SK-N-SH (cell line): ENCODE results near the gene LSS. TPM values are rescaled to one million over a fixed set of nuclear protein-coding genes. Genes with fewer than 3 reads are reported as not detected.

ENCODE experiments used
- CTCF ChIA-PET: fragments of 300-600, 350-600 bp; formaldehyde crosslinking; extraction: SDS; loops from one replicate; lab custom pipeline; 2021; lab: Yijun Ruan, JAX
- POLR2A ChIA-PET: fragments of 350-600 bp; sonication (Branson Sonifier 250); formaldehyde crosslinking; extraction: SDS; loops from one replicate; lab custom pipeline; 2020; ENCODE audit warnings: antibody characterized with exemption, inconsistent platforms; lab: Yijun Ruan, JAX
- DNase-seq: peaks from one replicate; pipeline ENCODE4 v3.0.0; 2012
- H2AFZ ChIP-seq: fragments of 200-600 bp; sonication (generic); 2 replicates; pipeline ENCODE4 v1.8.1; 2016; ENCODE audit warnings: antibody characterized with exemption, mild to moderate bottlenecking, low read depth
- H3F3A ChIP-seq: fragments of 200-600 bp; sonication (generic); replicated peaks from 2 replicates; pipeline ENCODE3; 2016; ENCODE audit warnings: antibody characterized with exemption, mild to moderate bottlenecking; ENCODE audit not compliant: insufficient read depth
- H3K27ac ChIP-seq, 2 experiments: fragments of 200-500 bp in 1 of 2; fragments of 200-600 bp in 1 of 2; sonication (Bioruptor generic) in 1 of 2; sonication (generic), shearing (Covaris generic) in 1 of 2; 2 replicates each; pipeline versions ENCODE4 v1.5.1 to v1.6.1; 2014 to 2016; ENCODE audit warnings: low read depth in 2 of 2, inconsistent platforms in 1 of 2, low read length in 1 of 2, mild to moderate bottlenecking in 1 of 2, mixed read lengths in 1 of 2
- H3K27me3 ChIP-seq: fragments of 200-600 bp; sonication (generic), shearing (Covaris generic); 2 replicates; pipeline ENCODE4 v1.6.1; 2016; ENCODE audit warnings: mixed run types; ENCODE audit not compliant: insufficient read depth
- H3K36me3 ChIP-seq, 2 experiments: fragments of 200-500 bp in 1 of 2; fragments of 200-600 bp in 1 of 2; sonication (Bioruptor generic) in 1 of 2; sonication (generic) in 1 of 2; replicated peaks in 1 of 2; 2 replicates each; pipeline versions ENCODE3 to v1.5.1; 2014 to 2016; ENCODE audit warnings: low read length in 1 of 2, mild to moderate bottlenecking in 1 of 2; ENCODE audit not compliant: insufficient read depth in 2 of 2, control insufficient read depth in 1 of 2
- H3K4me1 ChIP-seq, 2 experiments: fragments of 200-500 bp in 1 of 2; fragments of 200-600 bp in 1 of 2; sonication (Bioruptor generic) in 1 of 2; sonication (generic), shearing (Covaris generic) in 1 of 2; 2 replicates each; pipeline versions ENCODE4 v1.5.1 to v1.6.1; 2014 to 2016; ENCODE audit warnings: low read depth in 1 of 2, low read length in 1 of 2, mixed run types in 1 of 2; ENCODE audit not compliant: insufficient read depth in 2 of 2, control insufficient read depth in 1 of 2
- H3K4me2 ChIP-seq: fragments of 200-600 bp; sonication (generic), shearing (Covaris generic); 2 replicates; pipeline ENCODE4 v1.6.1; 2017; ENCODE audit warnings: mixed run types
- H3K4me3 ChIP-seq, 2 experiments: fragments of 200-500 bp in 1 of 2; fragments of 200-600 bp in 1 of 2; sonication (Bioruptor generic) in 1 of 2; sonication (generic), shearing (Covaris generic) in 1 of 2; 2 replicates each; pipeline versions ENCODE4 v1.5.1 to v1.8.1; 2014 to 2016; ENCODE audit warnings: low read depth in 2 of 2, inconsistent platforms in 1 of 2, low read length in 1 of 2, mild to moderate bottlenecking in 1 of 2, mixed read lengths in 1 of 2, moderate library complexity in 1 of 2
- H3K79me2 ChIP-seq: fragments of 200-600 bp; sonication (generic); 2 replicates; pipeline ENCODE4 v1.8.1; 2017; ENCODE audit warnings: mild to moderate bottlenecking; ENCODE audit not compliant: insufficient read depth
- H3K9ac ChIP-seq: fragments of 200-600 bp; sonication (generic); 2 replicates; pipeline ENCODE4 v1.6.1; 2017; ENCODE audit warnings: mixed run types
- H3K9me2 ChIP-seq: fragments of 200-600 bp; sonication (generic); 2 replicates; pipeline ENCODE4 v1.6.1; 2017; ENCODE audit warnings: mixed run types
- H3K9me3 ChIP-seq: fragments of 200-600 bp; sonication (generic); 2 replicates; pipeline ENCODE4 v1.6.1; 2017; ENCODE audit warnings: mixed run types, mild to moderate bottlenecking, moderate library complexity
- H4K20me1 ChIP-seq: fragments of 200-600 bp; sonication (generic); 2 replicates; pipeline ENCODE4 v1.6.1; 2017; ENCODE audit warnings: mild to moderate bottlenecking, mixed run types; ENCODE audit not compliant: insufficient read depth
- ELF1 ChIP-seq: IDR thresholded peaks from 2 replicates; pipeline ENCODE4 v1.4.0; 2012
- FOXM1 ChIP-seq: IDR thresholded peaks from 2 replicates; pipeline ENCODE4 v1.4.0; 2012; ENCODE audit warnings: low read depth, mild to moderate bottlenecking
- MAX ChIP-seq: IDR thresholded peaks from 2 replicates; pipeline ENCODE4 v1.4.0; 2012; ENCODE audit warnings: low read depth
- RAD21 ChIP-seq: IDR thresholded peaks from 2 replicates; pipeline ENCODE4 v1.6.1; 2012; ENCODE audit warnings: mild to moderate bottlenecking, low read length
- RXRA ChIP-seq: IDR thresholded peaks from 2 replicates; pipeline ENCODE4 v1.4.0; 2012; ENCODE audit warnings: low read depth, mild to moderate bottlenecking, borderline replicate concordance
- SMC3 ChIP-seq: IDR thresholded peaks from 2 replicates; pipeline ENCODE4 v1.6.1; 2012; ENCODE audit warnings: low read depth, low read length, improper control_type of control experiment
- YY1 ChIP-seq: IDR thresholded peaks from 2 replicates; pipeline ENCODE4 v1.4.0; 2012; ENCODE audit warnings: low read depth, mild to moderate bottlenecking
- ZBTB33 ChIP-seq: IDR thresholded peaks from 2 replicates; pipeline ENCODE4 v1.4.0; 2012; ENCODE audit warnings: low read depth, borderline replicate concordance
- WGBS: methylation state at CpG from one replicate; pipeline ENCODE4 v1.1.6; 2017; ENCODE audit warnings: low lambda C conversion rate; 5-methylcytosine and 5-hydroxymethylcytosine counted together
- polyA plus RNA-seq, 3 experiments: library from polyadenylated mRNA; depleted of rRNA; stranded (reverse); fragments of >200 nt; gene quantifications; 2 replicates each; pipeline ENCODE4 v1.2.3, GENCODE V29; 2012
- TF ChIP-seq, protein P1 (sequence below): fragments of 150-350 bp; IDR thresholded peaks from 2 replicates; pipeline ENCODE4 v1.6.1; 2017; ENCODE audit warnings: antibody characterized with exemption, low read length, low read depth, borderline replicate concordance

Gene LSS
- polyA plus RNA-seq, 1 of the 3 experiments (the other 2 are of a cell fraction), result 38.7 TPM

DNA sequence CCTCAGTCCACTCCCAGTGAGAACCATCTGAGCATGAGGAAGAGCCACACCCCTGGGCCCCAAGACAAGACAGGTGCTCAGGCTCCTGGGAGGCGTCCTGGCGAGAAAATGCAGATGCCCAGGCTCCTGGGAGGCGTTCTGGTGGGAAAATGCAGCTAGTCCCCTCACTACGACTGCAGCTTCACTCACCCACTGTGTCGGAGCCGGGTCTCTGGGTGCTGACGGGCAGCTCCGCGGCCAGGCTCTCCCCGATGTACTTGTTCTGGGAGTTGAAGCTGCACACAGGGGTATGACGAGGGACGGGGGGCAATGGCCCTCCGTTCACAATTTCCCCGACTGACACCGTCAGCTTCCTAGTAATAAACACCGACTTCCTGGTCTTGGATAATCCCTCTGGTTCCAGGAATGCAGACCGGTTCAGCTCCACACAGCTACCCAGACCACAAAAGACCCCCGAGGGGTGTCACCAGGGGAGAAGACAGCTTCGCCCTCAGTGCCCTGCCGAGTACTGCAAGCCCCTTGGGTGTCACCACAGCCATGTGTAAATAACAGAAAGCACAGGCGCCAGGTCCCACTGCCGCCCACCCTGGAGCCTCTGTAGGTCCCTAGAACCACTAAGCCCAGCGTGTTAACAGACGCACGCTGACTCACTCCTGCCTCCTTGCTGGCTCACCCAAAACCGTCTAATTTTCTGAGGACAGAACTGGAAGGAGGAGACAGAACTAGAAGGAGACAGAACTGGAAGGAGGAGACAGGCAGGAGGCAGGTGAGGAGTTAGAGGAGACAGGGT, 37.4 kb upstream of the LSS start:
- Histone ChIP-seq H3K4me2 (no peak overlapping the region), H3K27me3 (no peaks in the 10 kb centered on the region), H3K9ac (no peak overlapping the region), H3K79me2 (no peaks in the 10 kb centered on the region; the same call in 1 of the 2 replicates), H2AFZ (no peak overlapping the region), H3K4me1 (no peaks in the 10 kb centered on the region), H3K9me2 (no peaks in the 10 kb centered on the region), H3K4me3 (no peak overlapping the region), H3K27ac (no peak overlapping the region), H4K20me1 (no peaks in the 10 kb centered on the region), H3K9me3 (no peaks in the 10 kb centered on the region), H3K36me3 (peaks cover 41 to 67% of the 10 kb centered on the region in 2 experiments), H3F3A (no peaks in the 10 kb centered on the region)
- TF ChIP-seq FOXM1 (no peak), SMC3 (no peak), YY1 (no peak), RXRA (no peak), ELF1 (no peak), RAD21 (no peak), MAX (no peak), ZBTB33 (no peak)
- DNase-seq, result no peak
- 86% methylated on average over 19 of the region's 26 CpGs for WGBS
- POLR2A ChIA-PET, result no interaction called here
- CTCF ChIA-PET, result no interaction called here

- no peaks in the 10 kb centered on the region for H3K27me3 ChIP-seq
- no peaks in the 10 kb centered on the region for H3K9me2 ChIP-seq
- TF ChIP-seq ELF1 (no peak), FOXM1 (no peak), RAD21 (no peak)
- TF ChIP-seq, protein P1, sequence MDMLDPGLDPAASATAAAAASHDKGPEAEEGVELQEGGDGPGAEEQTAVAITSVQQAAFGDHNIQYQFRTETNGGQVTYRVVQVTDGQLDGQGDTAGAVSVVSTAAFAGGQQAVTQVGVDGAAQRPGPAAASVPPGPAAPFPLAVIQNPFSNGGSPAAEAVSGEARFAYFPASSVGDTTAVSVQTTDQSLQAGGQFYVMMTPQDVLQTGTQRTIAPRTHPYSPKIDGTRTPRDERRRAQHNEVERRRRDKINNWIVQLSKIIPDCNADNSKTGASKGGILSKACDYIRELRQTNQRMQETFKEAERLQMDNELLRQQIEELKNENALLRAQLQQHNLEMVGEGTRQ, result no peak
- ChIA-PET POLR2A (no interaction called here), CTCF (no interaction called here)
- no peak overlapping the region for H3K4me2 ChIP-seq
- H3K9me3 ChIP-seq, result no peaks in the 10 kb centered on the region
- H3K79me2 ChIP-seq, result no peaks in the 10 kb centered on the region; the same call in 1 of the 2 replicates
- 98% methylated on average over 8 of the region's 13 CpGs for WGBS
- no peaks in the 10 kb centered on the region for H3F3A ChIP-seq
- no peaks in the 10 kb centered on the region for H3K4me1 ChIP-seq
- no peaks in the 10 kb centered on the region for H4K20me1 ChIP-seq
- H3K36me3 ChIP-seq, result peaks cover 45 to 67% of the 10 kb centered on the region in 2 experiments
- no peak overlapping the region for H3K27ac ChIP-seq
- no peak overlapping the region for H3K9ac ChIP-seq
- H3K4me3 ChIP-seq, result no peak overlapping the region
- DNase-seq, result peak; percentile 47
- no peak overlapping the region for H2AFZ ChIP-seq
Measured at GRCh38 chr21:46264690-46265144, 36.1 kb upstream of the LSS start.
